ENCODE results near the gene CPT1B.
A peak's percentile ranks its signal among the peaks of the same experiment; 100 is the strongest.

The CPT1B gene

GRCh38 chr22:50584106-50585096 lies 6.2 kb upstream of the CPT1B start:
- no peak for DNase-seq

GRCh38 chr22:50583294-50583861 lies 5.2 kb upstream of the CPT1B start:
- DNase-seq: no peak

GRCh38 chr22:50582493-50583293 lies 4.5 kb upstream of the CPT1B start, which contains the start of gene CHKB:
CHKB (minus strand) TSS chr22:50582849; CDS start chr22:50582781, 68 bp downstream.
- peak; percentile 99 for DNase-seq

- peak; percentile 52 for DNase-seq
These were observed 3.8 kb upstream of the CPT1B start for GRCh38 chr22:50581950-50582492.

GRCh38 chr22:50581031-50581949 lies 3.1 kb upstream of the CPT1B start:
- no peak for DNase-seq

- DNase-seq: no peak
These were observed 1.5 kb upstream of the CPT1B start for GRCh38 chr22:50579752-50580151.

- no peak for DNase-seq
These were observed 616 bp upstream of the CPT1B start for GRCh38 chr22:50578776-50579310.

GRCh38 chr22:50577697-50577986 lies 585 bp downstream of the CPT1B start:
- no peak for DNase-seq

- DNase-seq: no peak
These were observed 1.2 kb downstream of the CPT1B start for GRCh38 chr22:50576806-50577696.

GRCh38 chr22:50576070-50576469 lies 2.2 kb downstream of the CPT1B start:
- peak; percentile 55 for DNase-seq

GRCh38 chr22:50575426-50575941 lies 2.7 kb downstream of the CPT1B start:
- no peak for DNase-seq

GRCh38 chr22:50574383-50574755 lies 3.9 kb downstream of the CPT1B start:
- no peak for DNase-seq

- DNase-seq: no peak
These were observed 4.5 kb downstream of the CPT1B start for GRCh38 chr22:50573491-50574382.

GRCh38 chr22:50572965-50573364 lies 5.3 kb downstream of the CPT1B start:
- DNase-seq: no peak

- no peak for DNase-seq
These were observed 6.7 kb downstream of the CPT1B start for GRCh38 chr22:50571264-50572175.

- no peak for DNase-seq
These were observed 7.4 kb downstream of the CPT1B start for GRCh38 chr22:50570861-50571260.

GRCh38 chr22:50569896-50570535 lies 8.2 kb downstream of the CPT1B start:
- no peak for DNase-seq

- no peak for DNase-seq
These were observed 9.2 kb downstream of the CPT1B start for GRCh38 chr22:50569041-50569459.

Measured in COR-L47 (cell line).